ENCODE results near the gene CCDC27.

Gene CCDC27

DNA sequence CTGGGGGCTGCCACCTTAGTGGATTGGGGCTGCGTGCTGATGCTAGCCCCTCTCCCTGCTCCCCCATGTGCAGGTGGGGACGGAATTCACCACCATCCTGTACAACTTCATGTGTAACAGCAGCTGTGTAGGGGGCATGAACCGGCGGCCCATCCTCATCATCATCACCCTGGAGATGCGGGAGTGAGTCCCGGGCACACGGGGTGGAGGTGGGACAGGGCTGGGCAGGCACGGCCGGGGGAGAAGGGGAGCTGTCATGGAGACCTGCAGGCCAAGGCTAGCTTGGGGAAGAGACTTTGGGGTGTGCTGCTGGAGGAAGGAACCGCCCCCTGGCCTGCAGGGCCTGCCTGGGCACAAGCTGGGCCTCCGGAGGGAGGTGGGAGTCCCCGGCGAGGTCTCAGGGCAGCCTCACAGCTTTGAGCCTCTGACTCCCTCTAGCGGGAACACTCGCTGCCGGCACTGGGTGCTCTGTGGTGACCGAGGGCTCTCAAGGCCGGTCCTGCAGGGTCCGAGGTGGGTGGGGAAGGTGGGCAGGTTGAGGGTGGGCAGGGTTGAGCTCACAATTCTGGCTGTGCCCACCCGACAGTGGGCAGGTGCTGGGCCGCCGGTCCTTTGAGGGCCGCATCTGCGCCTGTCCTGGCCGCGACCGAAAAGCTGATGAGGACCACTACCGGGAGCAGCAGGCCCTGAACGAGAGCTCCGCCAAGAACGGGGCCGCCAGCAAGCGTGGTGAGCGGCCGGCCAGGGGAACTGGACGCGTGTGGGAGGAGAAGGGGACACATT is 25.0 kb upstream of the CCDC27 start:
- peak; percentile 64 for TF ChIP-seq CTCF (IDR thresholded peaks at IDR 0.05; ENCODE audit: low read depth, low read length)
- in situ Hi-C loops (cut with HindIII; ENCODE audit: low sequenced_read_pairs), result no loop called here
- H3K4me3 ChIP-seq (ENCODE audit: low read depth, low read length), result no peak overlapping the region
- no peak for DNase-seq (ENCODE audit: low read depth, low spot score)

- no peak for TF ChIP-seq CTCF (IDR thresholded peaks at IDR 0.05; ENCODE audit: low read depth, low read length)
- no peak for DNase-seq (ENCODE audit: low read depth, low spot score)
- in situ Hi-C loops (cut with HindIII; ENCODE audit: low sequenced_read_pairs), result no loop called here
- H3K4me3 ChIP-seq (ENCODE audit: low read depth, low read length), result no peak overlapping the region
These were observed 24.1 kb upstream of the CCDC27 start for GRCh38 chr1:3727825-3728776.

- TF ChIP-seq CTCF (IDR thresholded peaks at IDR 0.05; ENCODE audit: low read depth, low read length), result no peak
- no peak overlapping the region for H3K4me3 ChIP-seq (ENCODE audit: low read depth, low read length)
- in situ Hi-C loops (cut with HindIII; ENCODE audit: low sequenced_read_pairs), result no loop called here
- no peak for DNase-seq (ENCODE audit: low read depth, low spot score)
These were observed 22.4 kb upstream of the CCDC27 start for GRCh38 chr1:3729594-3730542.

DNA sequence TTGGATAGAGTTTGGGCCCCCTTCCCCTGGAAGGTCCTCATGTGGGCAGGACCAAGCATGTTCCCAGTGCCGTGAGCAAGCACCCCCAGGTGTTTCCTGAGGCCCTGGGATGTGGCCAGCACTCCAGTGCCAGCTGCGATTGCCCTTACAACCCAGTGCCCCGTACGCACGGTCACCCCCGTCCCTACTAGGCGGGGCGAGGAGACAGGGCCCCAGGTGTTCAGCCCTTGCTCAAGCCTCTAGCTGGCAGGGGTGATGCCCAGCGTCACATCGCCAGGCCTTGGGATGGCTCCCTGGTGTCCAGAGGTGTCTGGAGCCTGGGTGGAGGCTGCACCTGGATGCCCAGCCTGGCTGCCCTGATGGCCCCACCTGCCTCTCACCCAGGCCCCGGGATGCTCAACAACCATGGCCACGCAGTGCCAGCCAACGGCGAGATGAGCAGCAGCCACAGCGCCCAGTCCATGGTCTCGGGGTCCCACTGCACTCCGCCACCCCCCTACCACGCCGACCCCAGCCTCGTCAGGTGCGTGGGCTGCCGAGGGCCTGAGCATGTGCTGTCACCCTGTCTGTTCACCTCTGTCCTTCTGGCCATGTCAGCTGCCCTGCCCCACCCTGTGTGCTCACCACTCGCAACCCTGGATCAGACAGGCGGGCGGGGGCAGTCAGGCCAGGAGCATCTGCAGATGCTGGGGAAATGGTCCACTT is 21.6 kb upstream of the CCDC27 start:
- no peak for DNase-seq (ENCODE audit: low read depth, low spot score)
- in situ Hi-C loops (cut with HindIII; ENCODE audit: low sequenced_read_pairs), result no loop called here
- TF ChIP-seq CTCF (IDR thresholded peaks at IDR 0.05; ENCODE audit: low read depth, low read length), result no peak
- H3K4me3 ChIP-seq (ENCODE audit: low read depth, low read length), result no peak overlapping the region

DNA sequence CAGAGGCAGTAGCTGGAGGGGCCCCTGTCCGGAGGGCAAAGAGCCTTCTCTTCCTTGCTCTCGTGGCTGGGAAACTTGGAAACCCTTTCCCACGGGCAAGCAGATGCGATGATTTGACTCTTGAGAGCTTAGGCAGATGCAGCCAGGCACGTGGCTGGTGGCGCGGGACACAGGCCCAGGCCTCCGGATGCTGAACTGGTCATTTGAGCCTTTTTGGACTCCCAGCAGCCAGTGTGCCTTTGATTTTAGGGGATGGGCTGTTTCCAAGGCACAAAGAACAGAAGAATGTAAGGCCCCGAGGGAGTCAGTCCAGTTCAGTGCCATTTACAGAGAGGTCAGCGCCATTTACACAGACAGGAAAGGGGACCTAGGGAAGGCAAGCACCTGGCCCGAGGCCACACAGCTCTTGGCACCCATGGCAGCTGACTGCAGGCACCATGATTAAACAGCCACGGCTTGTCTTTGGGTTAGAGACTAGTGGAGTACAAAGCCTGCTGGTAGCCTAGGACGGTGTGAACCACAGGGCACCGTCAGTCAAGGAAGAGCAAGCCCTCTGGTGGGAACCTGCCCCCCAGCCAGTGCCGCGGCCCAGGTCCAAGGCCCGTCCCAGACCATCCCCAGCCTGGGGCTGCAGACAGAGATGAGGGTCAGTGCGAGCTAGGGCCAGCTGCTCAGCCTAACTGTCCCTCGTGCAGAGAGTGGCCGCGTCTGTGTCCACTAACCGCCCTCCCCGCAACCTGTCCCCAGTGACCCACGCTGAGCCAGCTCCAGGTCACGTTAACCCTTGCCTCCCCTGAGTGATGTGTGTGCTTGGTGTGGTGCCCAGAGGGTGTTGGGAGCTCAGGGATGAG is 20.4 kb upstream of the CCDC27 start:
- in situ Hi-C loops (cut with HindIII; ENCODE audit: low sequenced_read_pairs), result no loop called here
- no peak for DNase-seq (ENCODE audit: low read depth, low spot score)
- H3K4me3 ChIP-seq (ENCODE audit: low read depth, low read length), result no peak overlapping the region
- no peak for TF ChIP-seq CTCF (IDR thresholded peaks at IDR 0.05; ENCODE audit: low read depth, low read length)
